Measurements from ENCODE around the gene MTA2. TPM values are rescaled to one million over a fixed set of nuclear protein-coding genes. Genes with fewer than 3 reads are reported as not detected.

MTA2 gene
- total and polyA plus RNA-seq, 10 of the 15 experiments (the other 5 are each of a cell fraction or from before 2014, with no cell fraction given) = 6.7 to 201 (median 113) TPM

- TF ChIP-seq E2F4 (IDR thresholded peaks at IDR 0.05; ENCODE audit: low read depth, low read length) (no peak), ASH2L (IDR thresholded peaks at IDR 0.05; ENCODE audit: borderline replicate concordance, low read depth) (no peak), CBFB (IDR thresholded peaks at IDR 0.05; ENCODE audit: low read depth) (no peak; the same call in 1 of the 2 replicates), IKZF1 (conservative IDR thresholded peaks at IDR 0.05) (no peak)
These were observed 27.1 kb downstream of the MTA2 start (continued) for GRCh38 chr11:62574363-62575071.

GRCh38 chr11:62573592-62574362, 27.9 kb downstream of the MTA2 start, which contains the start of gene EEF1G:
Gene EEF1G, minus strand, starts transcription at chr11:62573891. Its CDS starts 49 bp downstream, at chr11:62573842.
- peak within 1 kb of the TSS; percentile 93 for H3K27ac ChIP-seq (ENCODE audit: control insufficient read depth, insufficient read depth)
- H3K4me3 ChIP-seq = peak within 1 kb of the TSS; percentile 99
- RAD21 ChIA-PET (ENCODE audit: unreplicated experiment) = interaction anchor here (0.7 to 3.3 kb wide), 18 partner anchors 9 to 197 kb away, joined by 3 to 27 read pairs (median 4); partner anchors contain the start of genes AHNAK, B3GAT3, C11orf98 and CSKMT
- WGBS (ENCODE audit: insufficient coverage, insufficient replicate concordance, low lambda C conversion rate, missing lambda C conversion rate) = under 1% methylated on average over 39 of the region's 46 CpGs
- peaks cover 24% of the 10 kb centered on the region for H3K4me1 ChIP-seq (ENCODE audit: control insufficient read depth, insufficient read depth, low read length)
- peaks cover 56% of the 10 kb centered on the region for H3K79me2 ChIP-seq (ENCODE audit: control insufficient read depth, insufficient read depth, low read length)
- peak within 1 kb of the TSS; percentile 88 for H2AFZ ChIP-seq (ENCODE audit: control insufficient read depth, low read depth, low read length)
- FAIRE-seq (peak; percentile 99), ATAC-seq (peak; percentile 96), DNase-seq (ENCODE audit: low read depth, low spot score) (peak; percentile 99)
- peaks cover 16 to 38% of the 10 kb centered on the region in 2 experiments for H3K36me3 ChIP-seq (ENCODE audit: control insufficient read depth in 2 of 2, insufficient read depth in 2 of 2, low read length in 1 of 2)
- SMC1A ChIA-PET (ENCODE audit: uncharacterized antibody, unreplicated experiment) = interaction anchor here (0.6 to 2.2 kb wide), 9 partner anchors 14 to 465 kb away, joined by 3 to 14 read pairs (median 4); partner anchors contain the start of gene TUT1
- no peaks in the 10 kb centered on the region for H3K9me3 ChIP-seq (replicated peaks; ENCODE audit: control insufficient read depth, insufficient read depth, low read length)
- no TSS peak for BruUV-seq (replicated peaks)
- intact Hi-C loops (cut with micrococcal nuclease; ENCODE audit: unreplicated experiment) (no loop called here), in situ Hi-C loops (cut with MboI) (no loop called here)
- H3K4me2 ChIP-seq (ENCODE audit: control insufficient read depth, insufficient read depth) = peak within 1 kb of the TSS; percentile 99
- POLR2A ChIA-PET = interaction anchor here (0.5 to 5.0 kb wide), 28 partner anchors 9 to 197 kb away, joined by 3 to 37 read pairs (median 5); partner anchors contain the start of genes B3GAT3, C11orf98, CSKMT and HNRNPUL2
- peak within 1 kb of the TSS; percentile 98 for H3K9ac ChIP-seq (ENCODE audit: control insufficient read depth, insufficient read depth, low read length)
- no peaks in the 10 kb centered on the region for H4K20me1 ChIP-seq (ENCODE audit: control insufficient read depth, insufficient read depth)
- no peaks in the 10 kb centered on the region for H3K27me3 ChIP-seq (replicated peaks in 1 of 2; ENCODE audit: control insufficient read depth in 2 of 2, insufficient read depth in 2 of 2, low read length in 1 of 2)
- CTCF ChIA-PET = interaction anchor here (0.6 to 3.9 kb wide), 12 partner anchors 14 to 196 kb away, joined by 3 to 27 read pairs (median 4); partner anchors contain the start of genes HNRNPUL2 and TUT1
- TF ChIP-seq TBL1XR1 (IDR thresholded peaks at IDR 0.05; ENCODE audit: low read depth, low read length) = 0 out of 2 replicates have a peak, but pooled peaks have one; percentile 47
- TF ChIP-seq EP300 (IDR thresholded peaks at IDR 0.05; ENCODE audit: borderline replicate concordance in 1 of 2, control insufficient read depth in 1 of 2, low read depth in 2 of 2, low read length in 2 of 2) = peak in 1 of 2 experiments; percentile 51; a peak in 1 of 4 replicates
- no peak for TF ChIP-seq ZBED1 (IDR thresholded peaks at IDR 0.05; ENCODE audit: borderline replicate concordance)
- TF ChIP-seq KAT2A (conservative IDR thresholded peaks at IDR 0.05; ENCODE audit: control insufficient read depth, low read depth, low read length) = no peak
- TF ChIP-seq IRF4 (IDR thresholded peaks at IDR 0.05; ENCODE audit: low read depth, low read length) = peak; percentile 48; the same call in 1 of the 2 replicates
- peak; percentile 31; the same call in 1 of the 2 replicates for TF ChIP-seq NR2F1 (conservative IDR thresholded peaks at IDR 0.05)
- TF ChIP-seq ZNF217 (IDR thresholded peaks at IDR 0.05) = no peak
- no peak for TF ChIP-seq ZSCAN29 (IDR thresholded peaks at IDR 0.05)
- TF ChIP-seq ELK1 (IDR thresholded peaks at IDR 0.05; ENCODE audit: low read depth, low read length) = peak; percentile 62
- TF ChIP-seq MXI1 (IDR thresholded peaks at IDR 0.05; ENCODE audit: low read depth, low read length) = peak; percentile 81
- TF ChIP-seq DPF2 (IDR thresholded peaks at IDR 0.05) = no peak
- peak; percentile 87 for TF ChIP-seq PKNOX1 (IDR thresholded peaks at IDR 0.05)
- 0 out of 2 replicates have a peak, but pooled peaks have one; percentile 72 for TF ChIP-seq SMAD5 (IDR thresholded peaks at IDR 0.05; ENCODE audit: low read depth)
- no peak; the same call in 1 of the 2 replicates for TF ChIP-seq GATAD2B (conservative IDR thresholded peaks at IDR 0.05; ENCODE audit: low read depth)

All from GM12878 (cell line).